ENCODE data around the gene NAA15.

GRCh38 chr4:139410312-139410711, 109.0 kb downstream of the NAA15 start:
- TF ChIP-seq CTCF (IDR thresholded peaks at IDR 0.05; ENCODE audit: extremely low read depth in 1 of 2, insufficient read depth in 1 of 2, low read depth in 1 of 2, low read length in 2 of 2), result no peak
- no peak for TF ChIP-seq POLR2A (IDR thresholded peaks at IDR 0.05; ENCODE audit: low read depth, low read length)
- no peak for TF ChIP-seq EZH2 (IDR thresholded peaks at IDR 0.05; ENCODE audit: borderline replicate concordance, low read depth, low read length, severe bottlenecking)
- TF ChIP-seq POLR2AphosphoS5 (IDR thresholded peaks at IDR 0.05; ENCODE audit: insufficient read depth, low read depth, low read length), result no peak
- TF ChIP-seq MAX (IDR thresholded peaks at IDR 0.05; ENCODE audit: insufficient read depth, insufficient read length), result no peak
- no peak for TF ChIP-seq MYC (IDR thresholded peaks at IDR 0.05; ENCODE audit: low read depth, low read length)
- no peak for TF ChIP-seq JUN (IDR thresholded peaks at IDR 0.05; ENCODE audit: borderline replicate concordance, insufficient read depth, insufficient read length, low read depth)

Data from endothelial cell of umbilical vein (primary cell).